ENCODE data around the gene LTBP1.

GRCh38 chr2:33133454-33133952 lies 186.8 kb downstream of the LTBP1 start:
- TF ChIP-seq POLR2A (IDR thresholded peaks at IDR 0.05), result no peak
- no peak for TF ChIP-seq CTCF (IDR thresholded peaks at IDR 0.05)
